Measurements from ENCODE around the gene ABHD13. TPM values are rescaled to one million over a fixed set of nuclear protein-coding genes. Genes with fewer than 3 reads are reported as not detected.

The ABHD13 gene
- total and polyA plus RNA-seq, 12 donors: 3.1 to 5.9 (median 4.4) TPM

- H3K27ac ChIP-seq: no peak overlapping the region
- DNase-seq (no peak), ATAC-seq (no peak)
- no peaks in the 10 kb centered on the region for H3K9me3 ChIP-seq
- H3K27me3 ChIP-seq: no peaks in the 10 kb centered on the region
- peaks cover 0 to 17% (median 0%) of the 10 kb centered on the region in 9 donors for H3K36me3 ChIP-seq
- H3K4me3 ChIP-seq: no peak overlapping the region
- intact Hi-C loops (cut with DNase I): no loop called here
- no peak for TF ChIP-seq CTCF (IDR thresholded peaks at IDR 0.05)
- H3K4me1 ChIP-seq: peaks cover 4 to 27% (median 14%) of the 10 kb centered on the region in 9 donors
Observed at GRCh38 chr13:108230377-108230776, 12.2 kb downstream of the ABHD13 start.

- Histone ChIP-seq H3K27me3 (no peaks in the 10 kb centered on the region), H3K4me3 (no peak overlapping the region), H3K9me3 (peaks cover 0 to 55% (median 9%) of the 10 kb centered on the region in 11 donors), H3K36me3 (no peaks in the 10 kb centered on the region), H3K4me1 (no peaks in the 10 kb centered on the region), H3K27ac (no peak overlapping the region)
- intact Hi-C loops (cut with DNase I): no loop called here
- 68 to 70% methylated on average over 4 of the region's 4 CpGs for WGBS, 2 donors
- ATAC-seq (no peak), DNase-seq (no peak)
- no peak for TF ChIP-seq CTCF (IDR thresholded peaks at IDR 0.05)
Observed at GRCh38 chr13:108249150-108249549, 31.0 kb downstream of the ABHD13 start.

GRCh38 chr13:108257248-108257647 is 39.1 kb downstream of the ABHD13 start:
- H3K36me3 ChIP-seq: no peaks in the 10 kb centered on the region
- DNase-seq (no peak), ATAC-seq (no peak)
- H3K27ac ChIP-seq: no peak overlapping the region
- WGBS, 2 donors: 69 to 71% methylated on average over 2 of the region's 2 CpGs
- peaks cover 0 to 14% (median 5%) of the 10 kb centered on the region in 11 donors for H3K9me3 ChIP-seq
- TF ChIP-seq CTCF (IDR thresholded peaks at IDR 0.05): no peak
- H3K4me1 ChIP-seq: no peaks in the 10 kb centered on the region
- no peaks in the 10 kb centered on the region for H3K27me3 ChIP-seq
- intact Hi-C loops (cut with DNase I): no loop called here
- no peak overlapping the region for H3K4me3 ChIP-seq

GRCh38 chr13:108263621-108264355 is 45.6 kb downstream of the ABHD13 start:
- no peak for ATAC-seq
- Histone ChIP-seq H3K9me3 (no peaks in the 10 kb centered on the region), H3K4me1 (peaks cover 0 to 30% (median 0%) of the 10 kb centered on the region in 9 donors), H3K4me3 (no peak overlapping the region), H3K36me3 (peaks cover 0 to 6% (median 0%) of the 10 kb centered on the region in 9 donors), H3K27me3 (no peaks in the 10 kb centered on the region), H3K27ac (no peak overlapping the region)
- DNase-seq: no peak
- intact Hi-C loops (cut with DNase I): no loop called here
- TF ChIP-seq CTCF (IDR thresholded peaks at IDR 0.05): no peak
- 90 to 91% methylated on average over 9 of the region's 9 CpGs for WGBS, 2 donors

Data from heart right ventricle (tissue), 16 donors.